ENCODE measurements around the gene TBXT. TPM values are rescaled to one million over a fixed set of nuclear protein-coding genes. Genes with fewer than 3 reads are reported as not detected.

Gene TBXT
- total RNA-seq, 4 donors from 2014 or later: not detected

GRCh38 chr6:166165558-166166313 is 1.9 kb downstream of the TBXT start:
- intact Hi-C loops (cut with DNase I; ENCODE audit: low total_unique reads): no loop called here
- 11 to 29% methylated on average over 3 to 23 of the region's 23 CpGs for WGBS, 2 donors (ENCODE audit: low coverage in 1 of 2)

GRCh38 chr6:166162599-166163342 is 4.9 kb downstream of the TBXT start:
- H3K36me3 ChIP-seq: no peaks in the 10 kb centered on the region
- WGBS, 2 donors (ENCODE audit: low coverage in 1 of 2): 43% methylated on average over 1 of the region's 1 CpG; no CpG with 5 or more reads in 1 of the 2 donors
- no peak overlapping the region for H3K27ac ChIP-seq
- no peaks in the 10 kb centered on the region for H3K9me3 ChIP-seq
- TF ChIP-seq EP300 (IDR thresholded peaks at IDR 0.05; ENCODE audit: low read depth): no peak
- TF ChIP-seq CTCF (IDR thresholded peaks at IDR 0.05): no peak
- no peak for TF ChIP-seq POLR2AphosphoS5 (IDR thresholded peaks at IDR 0.05)
- no peak for TF ChIP-seq POLR2A (IDR thresholded peaks at IDR 0.05)
- H3K27me3 ChIP-seq: peaks cover 51% of the 10 kb centered on the region
- H3K4me3 ChIP-seq: no peak overlapping the region
- peaks cover 2 to 11% (median 8%) of the 10 kb centered on the region in 4 donors for H3K4me1 ChIP-seq
- DNase-seq: no peak
- in situ Hi-C loops (cut with MboI; ENCODE audit: low pct_ligation_motif_present in 1 of 4, low pct_unique_long_range_greater_than_20kb in 1 of 4, low sequenced_read_pairs in 3 of 4) (no loop called here), intact Hi-C loops (cut with DNase I; ENCODE audit: low total_unique reads) (no loop called here)

More at GRCh38 chr6:166165558-166166313, 1.9 kb downstream of the TBXT start:
- TF ChIP-seq CTCF (IDR thresholded peaks at IDR 0.05) (no peak), EP300 (IDR thresholded peaks at IDR 0.05; ENCODE audit: low read depth) (no peak), POLR2A (IDR thresholded peaks at IDR 0.05) (no peak), POLR2AphosphoS5 (IDR thresholded peaks at IDR 0.05) (no peak)
- Histone ChIP-seq H3K36me3 (no peaks in the 10 kb centered on the region), H3K4me1 (peaks cover 7 to 28% (median 20%) of the 10 kb centered on the region in 4 donors), H3K27me3 (peaks cover 81% of the 10 kb centered on the region), H3K4me3 (no peak overlapping the region), H3K9me3 (no peaks in the 10 kb centered on the region), H3K27ac (no peak overlapping the region)
- DNase-seq: no peak
- in situ Hi-C loops (cut with MboI; ENCODE audit: low pct_ligation_motif_present in 1 of 4, low pct_unique_long_range_greater_than_20kb in 1 of 4, low sequenced_read_pairs in 3 of 4): no loop called here

- H3K9me3 ChIP-seq: no peaks in the 10 kb centered on the region
- H3K27me3 ChIP-seq: peaks cover 4% of the 10 kb centered on the region
- H3K36me3 ChIP-seq: no peaks in the 10 kb centered on the region
- TF ChIP-seq POLR2A (IDR thresholded peaks at IDR 0.05) (no peak), POLR2AphosphoS5 (IDR thresholded peaks at IDR 0.05) (no peak), CTCF (IDR thresholded peaks at IDR 0.05) (no peak), EP300 (IDR thresholded peaks at IDR 0.05; ENCODE audit: low read depth) (no peak)
- DNase-seq: no peak
- intact Hi-C loops (cut with DNase I; ENCODE audit: low total_unique reads): no loop called here
- no peaks in the 10 kb centered on the region for H3K4me1 ChIP-seq
- in situ Hi-C loops (cut with MboI; ENCODE audit: low pct_ligation_motif_present in 1 of 4, low pct_unique_long_range_greater_than_20kb in 1 of 4, low sequenced_read_pairs in 3 of 4): no loop called here
- WGBS, 2 donors (ENCODE audit: low coverage in 1 of 2): 87 to 100% methylated on average over 1 to 28 of the region's 28 CpGs
- H3K27ac ChIP-seq: no peak overlapping the region
- H3K4me3 ChIP-seq: no peak overlapping the region
Observed at GRCh38 chr6:166157930-166158617, 9.6 kb downstream of the TBXT start.

GRCh38 chr6:166156942-166157341 is 10.7 kb downstream of the TBXT start:
- Histone ChIP-seq H3K36me3 (no peaks in the 10 kb centered on the region), H3K27me3 (no peaks in the 10 kb centered on the region), H3K9me3 (no peaks in the 10 kb centered on the region), H3K4me1 (no peaks in the 10 kb centered on the region), H3K27ac (no peak overlapping the region), H3K4me3 (no peak overlapping the region)
- intact Hi-C loops (cut with DNase I; ENCODE audit: low total_unique reads) (no loop called here), in situ Hi-C loops (cut with MboI; ENCODE audit: low pct_ligation_motif_present in 1 of 4, low pct_unique_long_range_greater_than_20kb in 1 of 4, low sequenced_read_pairs in 3 of 4) (no loop called here)
- TF ChIP-seq CTCF (IDR thresholded peaks at IDR 0.05): no peak
- no peak for TF ChIP-seq POLR2AphosphoS5 (IDR thresholded peaks at IDR 0.05)
- TF ChIP-seq POLR2A (IDR thresholded peaks at IDR 0.05): no peak
- DNase-seq: no peak
- WGBS, 2 donors (ENCODE audit: low coverage in 1 of 2): 44 to 48% methylated on average over 7 of the region's 7 CpGs

Data from transverse colon (tissue), 4 donors.